Activated CD8-positive, alpha-beta memory T cell treated with anti-CD3 and anti-CD28 coated beads, Interleukin-2, amount 50 U/mL, for 4 hours (primary cell): ENCODE measurements around the gene ADA.
"Not testable (repeated sequence)": the region's sequence is repeated elsewhere in the genome, so short reads cannot be mapped to it uniquely, and the experiment has no call there.

Experiments
- DNase-seq: peaks from one replicate; pipeline ENCODE4 v3.0.0-alpha.2; 2020

The ADA gene

DNA sequence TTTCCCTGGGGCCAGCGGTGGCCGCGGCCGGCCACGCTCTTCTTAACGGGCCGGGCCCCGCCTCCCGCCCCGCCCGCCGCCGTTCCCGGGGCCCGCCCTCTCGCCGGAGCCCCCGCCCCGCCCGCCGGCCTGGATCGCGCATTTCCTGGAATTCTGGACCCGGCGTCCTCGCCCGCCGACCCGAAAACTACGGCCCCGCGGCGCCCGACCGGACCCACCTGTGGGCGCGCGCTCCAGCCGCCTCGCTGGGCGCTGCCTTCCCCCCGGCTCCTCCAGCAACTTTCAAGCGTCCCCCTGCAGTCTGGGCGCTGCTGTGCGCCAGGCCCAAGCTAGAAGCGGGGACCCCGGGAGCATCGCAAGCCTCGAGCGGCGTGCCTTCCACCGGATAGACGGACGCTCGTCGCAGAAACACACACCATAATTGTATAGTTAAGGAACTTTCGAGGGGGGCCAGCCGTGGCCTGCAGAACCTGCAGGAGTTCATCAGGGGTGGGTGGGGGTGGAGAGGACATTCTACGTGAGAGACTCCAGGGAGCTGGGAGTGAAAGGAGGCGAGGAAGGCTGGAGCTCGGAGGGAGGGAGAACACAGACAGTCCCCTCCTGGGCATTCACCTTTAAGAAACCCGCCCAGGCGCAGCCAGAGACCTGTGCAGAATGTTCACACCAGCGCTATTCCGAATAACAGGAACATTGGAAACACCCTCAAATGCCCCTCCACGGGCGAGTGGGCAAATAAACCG, at the start of gene ADA:
TSS of gene ADA (minus strand) at position 16 of the 740 bp plus-strand sequence. CDS start 92 bp downstream, outside the sequence.
- peak; percentile 49 for DNase-seq

DNA sequence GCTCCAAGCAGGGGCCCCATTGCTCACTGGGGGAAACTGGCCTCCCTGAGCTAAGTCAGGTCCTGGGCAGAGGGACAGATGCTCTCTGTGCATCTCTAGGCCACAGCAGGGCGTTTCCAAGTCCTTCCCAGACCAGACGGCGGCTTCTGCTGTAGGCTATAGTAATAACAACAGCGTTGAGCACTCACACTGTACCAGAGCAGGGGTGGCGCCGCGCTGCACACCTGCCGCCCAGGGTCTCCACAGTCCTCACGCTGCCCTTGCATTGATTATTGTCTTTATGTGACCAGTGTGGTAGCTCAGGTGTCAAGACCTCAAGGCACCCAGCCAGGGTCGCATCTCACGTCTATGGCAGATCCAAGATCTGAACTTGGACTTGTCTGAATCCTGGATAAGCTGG, 48.8 kb upstream of the ADA start:
- DNase-seq = no peak

DNA sequence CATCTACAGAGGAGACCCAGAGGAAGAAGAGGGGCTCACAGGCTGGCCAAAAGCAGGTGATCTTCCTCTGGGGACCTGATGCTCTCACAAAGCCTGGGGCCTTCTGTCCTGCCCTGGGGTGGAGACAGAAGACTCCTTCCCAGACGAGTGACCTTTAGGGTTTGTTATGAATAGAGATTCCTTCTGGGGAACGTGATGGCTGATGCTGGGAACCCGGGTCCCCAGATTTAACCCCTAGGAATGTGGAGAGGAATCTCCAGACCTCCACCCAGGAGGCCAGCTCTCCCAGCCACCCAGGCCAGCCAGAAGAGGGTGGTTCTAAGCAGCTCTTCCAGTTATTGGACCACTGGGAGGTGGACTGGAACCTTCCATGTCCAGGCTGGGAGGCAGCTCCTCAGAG, 46.9 kb upstream of the ADA start:
- no peak for DNase-seq

DNA sequence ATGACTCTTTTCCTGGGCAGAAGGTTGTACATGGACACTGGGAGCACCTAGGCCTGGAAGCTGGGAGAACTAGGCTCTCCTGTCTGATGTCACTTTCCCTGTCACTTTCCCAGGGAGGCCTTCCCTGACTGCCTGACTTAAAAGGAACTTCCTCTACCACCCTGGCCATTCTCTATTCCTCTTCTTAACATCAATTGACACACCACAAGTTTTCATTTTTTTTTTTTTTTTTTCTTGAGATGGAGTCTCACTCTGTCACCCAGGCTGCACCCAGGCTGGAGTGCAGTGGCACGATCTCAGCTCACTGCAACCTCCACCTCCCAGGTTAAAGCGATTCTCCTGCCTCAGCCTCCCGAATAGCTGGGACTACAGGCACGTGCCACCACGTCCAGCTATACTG, 45.5 kb upstream of the ADA start:
- not testable (repeated sequence) for DNase-seq

DNA sequence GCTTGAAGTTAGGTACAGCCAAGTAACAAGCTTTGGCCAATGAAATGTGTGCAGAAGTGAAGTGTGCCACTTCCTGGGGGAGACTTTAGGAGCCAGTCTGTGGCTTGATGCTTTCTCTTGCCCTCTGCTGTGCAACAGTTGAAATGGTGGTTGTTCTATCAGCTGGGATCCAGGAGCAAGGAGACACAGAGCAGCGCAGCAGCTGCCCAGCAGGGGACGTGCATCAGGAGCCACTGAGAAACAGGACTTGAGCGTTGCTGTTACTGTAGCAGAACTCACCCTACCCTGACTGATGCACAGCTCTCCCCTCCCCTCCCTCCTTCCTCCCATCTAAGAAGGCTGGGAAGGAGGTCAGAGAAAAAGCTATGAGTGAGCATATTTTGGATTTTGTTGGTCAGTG, 44.8 kb upstream of the ADA start:
- no peak for DNase-seq

DNA sequence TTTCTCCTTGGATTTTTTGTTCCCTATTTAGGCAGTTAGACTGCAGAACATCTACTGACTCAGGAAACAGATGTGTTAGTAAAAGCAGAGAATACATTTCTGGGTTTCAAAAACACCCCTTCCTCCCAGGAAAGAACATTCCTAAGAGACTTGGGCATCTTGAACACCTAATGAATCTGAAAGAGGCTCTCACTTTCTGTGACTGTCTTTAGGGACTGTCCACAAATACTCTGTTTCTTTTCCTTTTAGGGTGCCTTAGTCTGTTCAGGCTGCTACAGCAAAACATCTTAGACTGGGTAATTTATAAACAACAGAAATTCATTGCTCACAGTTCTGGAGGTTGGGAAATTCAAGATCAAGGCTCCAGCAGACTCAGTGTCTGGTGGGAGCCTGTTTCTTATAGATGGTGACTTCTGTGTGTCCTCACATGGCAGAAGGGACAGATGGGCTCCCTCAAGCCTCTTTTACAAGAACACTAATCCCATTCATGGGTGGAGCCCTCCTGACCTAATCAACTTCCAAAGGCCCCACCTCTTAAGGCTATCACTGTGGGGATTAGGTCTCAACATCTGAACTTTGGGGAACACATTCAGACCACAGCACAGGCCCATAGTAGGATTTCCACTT, 44.3 kb upstream of the ADA start:
- DNase-seq = no peak

DNA sequence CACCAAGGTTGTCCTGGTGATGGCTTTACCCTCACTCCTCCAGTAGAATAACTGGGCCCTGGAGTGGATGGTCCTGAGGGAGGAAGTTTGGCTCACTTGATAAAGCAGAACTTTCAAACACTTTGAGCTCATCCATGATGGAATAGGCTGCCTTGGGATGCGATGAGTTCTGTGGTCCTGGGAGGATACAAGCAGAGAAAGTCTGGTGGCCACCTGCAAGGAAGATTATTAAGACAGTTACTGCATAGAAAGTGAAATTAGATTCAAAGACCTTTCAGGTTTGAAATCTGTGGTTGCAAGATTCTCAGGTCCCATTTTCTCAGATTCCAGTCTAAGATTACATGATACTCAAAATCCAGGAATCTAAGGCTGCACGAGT, 43.8 kb upstream of the ADA start:
- DNase-seq = no peak

DNA sequence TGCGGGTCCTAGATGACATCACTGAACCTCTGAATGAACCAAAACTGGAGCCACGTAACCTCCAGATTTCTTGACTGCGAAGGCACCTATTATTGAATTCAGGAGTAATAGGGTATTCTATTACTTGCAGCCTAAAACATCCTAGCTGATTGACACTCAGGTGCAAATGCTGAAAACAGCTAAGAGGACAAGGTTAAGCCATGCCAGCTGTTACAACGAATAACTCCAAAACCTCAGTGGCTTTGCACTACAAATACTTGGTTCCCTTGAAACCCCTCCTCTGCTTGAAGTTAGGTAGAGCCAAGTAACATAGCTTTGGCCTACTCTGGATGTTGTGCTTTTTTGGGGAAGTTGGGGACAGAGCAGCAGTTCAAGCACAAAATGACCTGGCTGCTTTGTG, 42.7 kb upstream of the ADA start:
- no peak for DNase-seq

DNA sequence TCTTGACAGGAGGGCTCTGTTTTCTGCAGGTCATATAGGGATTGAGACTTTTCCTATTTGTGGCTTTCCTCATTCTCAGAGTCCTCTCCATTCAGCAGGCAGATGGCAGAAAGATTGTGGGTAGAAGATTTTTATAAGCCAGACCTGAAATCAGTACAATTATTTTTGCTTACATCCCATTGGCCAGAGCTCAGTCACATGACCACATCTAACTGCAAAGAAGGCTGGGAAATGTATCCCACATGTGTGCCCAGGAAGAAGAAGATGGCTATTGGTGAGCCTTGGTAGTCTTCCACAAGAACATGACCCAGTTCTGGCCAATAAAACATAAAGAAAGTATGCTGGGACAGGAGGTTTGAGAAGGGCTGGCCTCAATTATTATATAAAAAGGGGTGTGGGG, 42.1 kb upstream of the ADA start:
- DNase-seq = no peak

DNA sequence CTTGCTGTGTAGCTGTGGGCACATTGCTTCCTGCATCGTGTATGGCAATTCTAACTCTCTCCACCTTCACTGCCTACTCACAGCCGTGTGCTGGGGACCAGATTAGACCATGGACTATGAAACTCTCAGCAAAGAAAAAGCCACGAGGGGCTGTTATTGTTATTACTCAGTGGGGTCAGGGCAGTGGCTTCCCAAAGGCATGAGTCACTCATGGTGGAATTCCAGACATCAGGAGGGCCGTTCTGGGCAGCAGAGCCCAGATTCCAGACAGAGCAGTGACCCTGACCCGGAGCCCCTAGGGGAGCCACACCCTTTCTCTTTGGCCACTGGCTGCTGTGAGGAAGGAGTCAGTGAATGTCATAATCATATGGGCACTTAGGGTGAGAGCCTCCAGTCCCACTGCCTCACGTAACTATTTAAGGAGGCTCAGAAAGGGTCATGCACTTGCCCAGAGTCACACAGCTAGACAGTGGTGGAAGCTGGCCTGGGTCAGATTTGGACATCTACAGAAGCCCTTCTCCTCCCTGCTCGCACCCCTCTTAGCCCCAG, 41.5 kb upstream of the ADA start:
- no peak for DNase-seq

DNA sequence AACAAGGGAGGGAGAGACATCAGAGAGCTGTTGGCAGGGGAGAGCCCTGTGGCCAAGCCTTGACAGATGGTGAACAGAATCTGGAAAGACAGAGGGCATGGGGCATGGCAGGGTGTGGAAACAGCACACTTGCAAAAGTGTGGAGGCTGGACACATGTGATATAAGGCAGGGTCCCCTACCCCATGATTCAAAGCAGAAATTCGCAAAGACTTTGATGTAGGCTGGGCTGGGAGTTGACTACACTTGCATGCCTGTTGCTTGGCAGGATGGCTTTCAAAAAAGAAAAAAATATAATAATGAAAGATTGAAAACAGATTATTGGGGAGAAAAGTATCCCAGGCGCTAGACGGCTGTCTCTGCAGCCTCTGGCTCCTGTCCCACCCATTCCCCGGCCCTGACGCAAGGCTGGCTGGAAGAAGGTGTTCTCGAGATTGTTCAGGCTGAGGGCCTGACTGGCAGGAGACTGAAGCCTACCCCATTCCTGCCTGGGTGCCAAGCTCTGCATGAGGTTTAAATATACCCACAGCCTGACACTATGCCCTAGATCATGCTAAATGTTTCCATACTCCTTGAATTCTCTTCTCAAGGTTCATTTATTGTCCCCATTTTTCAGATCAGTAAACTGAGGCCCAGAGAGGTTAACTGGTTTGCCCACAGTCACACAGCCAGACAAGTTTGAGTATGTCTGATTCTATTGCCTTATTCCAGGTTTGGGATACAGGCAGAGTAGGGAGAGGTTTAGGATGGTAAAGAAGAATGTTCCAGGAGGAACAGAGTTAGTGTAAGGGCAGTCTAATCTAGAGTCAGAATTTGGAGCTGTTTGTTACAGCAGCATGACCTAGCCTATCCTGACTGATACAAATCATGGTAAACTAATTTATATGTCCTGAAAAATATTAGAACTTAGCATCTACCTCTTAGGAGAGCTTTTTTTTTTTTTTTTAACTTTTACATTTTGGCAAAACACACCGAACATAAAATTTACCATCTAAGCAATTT, 40.2 kb upstream of the ADA start:
- DNase-seq = no peak

DNA sequence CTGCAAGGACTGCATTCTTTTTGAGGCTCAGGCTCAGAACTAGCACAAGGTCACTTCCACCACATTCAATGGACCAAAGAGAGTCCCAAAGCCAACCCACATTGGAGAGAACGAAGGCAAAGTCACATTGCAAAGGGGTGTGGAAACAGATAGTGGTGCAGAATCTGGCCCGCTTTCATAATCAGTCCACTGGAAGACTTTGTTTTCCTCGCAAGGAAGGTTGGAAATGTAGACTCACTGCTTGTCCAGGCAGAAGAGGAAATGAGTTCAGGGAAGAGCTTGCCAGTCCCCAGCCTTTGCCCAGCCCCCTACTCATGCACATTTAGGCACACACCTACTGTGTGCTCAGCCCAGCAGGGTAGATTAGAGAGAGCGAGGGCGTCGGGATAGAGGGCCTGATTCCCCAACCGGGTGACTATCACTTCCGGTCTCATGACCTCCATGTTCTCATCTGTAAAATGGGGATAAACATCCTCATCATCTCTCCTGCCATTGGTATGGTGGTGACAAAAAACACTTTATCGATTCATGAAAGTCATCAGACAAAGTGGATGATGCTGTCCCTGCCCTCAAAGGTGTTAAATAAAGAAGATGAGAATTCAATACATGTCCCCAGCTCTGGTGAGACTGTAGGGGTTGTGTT, 39.4 kb upstream of the ADA start:
- no peak for DNase-seq

DNA sequence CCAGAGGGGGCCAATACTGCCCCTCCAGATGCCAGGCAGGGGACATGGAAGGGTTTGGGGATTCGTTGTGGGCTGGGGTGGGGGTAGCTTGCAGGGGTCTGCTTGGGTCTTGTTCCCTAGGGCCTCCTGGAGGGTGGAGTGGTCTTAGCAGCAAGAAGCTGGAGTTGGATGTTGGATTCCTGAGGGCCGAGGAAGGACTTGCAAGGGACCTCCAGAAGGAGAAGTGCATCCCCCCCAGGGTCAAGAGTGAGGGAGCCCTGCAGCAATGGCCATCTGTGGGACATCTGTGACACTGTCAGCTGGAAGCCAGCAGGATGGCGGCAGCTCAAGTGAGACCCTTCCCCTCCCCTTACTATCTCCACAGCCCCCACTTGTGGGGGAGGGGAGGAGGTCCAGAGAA, 38.3 kb upstream of the ADA start:
- DNase-seq = no peak

DNA sequence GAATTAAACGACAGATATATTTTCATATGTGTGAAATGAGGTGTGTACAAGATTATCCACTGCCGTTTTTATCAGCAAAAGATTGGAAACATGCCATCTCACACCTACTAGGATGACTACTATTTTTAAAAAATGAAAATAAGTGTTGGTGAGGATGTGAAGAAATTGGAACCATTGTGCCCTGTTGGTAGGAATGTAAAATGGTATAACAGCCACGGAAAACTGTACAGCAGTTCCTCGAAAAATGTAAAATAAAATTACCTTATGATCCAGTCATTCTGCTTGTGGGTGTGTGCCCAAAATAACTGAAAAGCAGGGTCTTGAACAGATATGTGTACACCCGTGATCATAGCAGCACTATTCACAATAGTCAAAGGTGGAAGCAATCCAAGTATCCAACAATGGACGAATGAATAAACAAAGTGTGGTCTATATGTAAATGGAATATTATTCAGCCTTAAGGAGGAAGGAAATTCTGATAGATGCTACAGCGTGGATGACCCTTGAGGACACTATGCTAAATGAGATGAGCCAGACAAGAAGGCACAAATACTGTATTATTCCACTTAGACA, 36.6 kb upstream of the ADA start:
- DNase-seq = no peak

DNA sequence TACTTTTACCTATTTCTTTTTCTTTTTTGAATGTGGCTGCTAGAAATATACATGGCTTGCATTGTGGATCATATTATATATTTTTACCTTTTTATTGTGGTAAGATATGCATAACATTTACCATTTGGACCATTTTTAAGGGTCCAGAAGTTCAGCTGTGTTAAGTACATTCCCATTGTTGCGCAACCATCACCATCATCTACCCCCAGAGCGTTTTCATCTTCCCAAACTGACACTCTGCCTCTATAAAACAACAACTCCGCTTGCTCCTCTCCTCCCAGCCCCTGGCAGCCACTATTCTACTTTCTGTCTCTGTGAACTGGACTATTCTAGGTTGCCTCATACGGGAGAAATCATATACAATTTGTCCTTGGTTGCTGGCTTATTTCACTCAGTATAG, 35.4 kb upstream of the ADA start:
- DNase-seq = no peak

DNA sequence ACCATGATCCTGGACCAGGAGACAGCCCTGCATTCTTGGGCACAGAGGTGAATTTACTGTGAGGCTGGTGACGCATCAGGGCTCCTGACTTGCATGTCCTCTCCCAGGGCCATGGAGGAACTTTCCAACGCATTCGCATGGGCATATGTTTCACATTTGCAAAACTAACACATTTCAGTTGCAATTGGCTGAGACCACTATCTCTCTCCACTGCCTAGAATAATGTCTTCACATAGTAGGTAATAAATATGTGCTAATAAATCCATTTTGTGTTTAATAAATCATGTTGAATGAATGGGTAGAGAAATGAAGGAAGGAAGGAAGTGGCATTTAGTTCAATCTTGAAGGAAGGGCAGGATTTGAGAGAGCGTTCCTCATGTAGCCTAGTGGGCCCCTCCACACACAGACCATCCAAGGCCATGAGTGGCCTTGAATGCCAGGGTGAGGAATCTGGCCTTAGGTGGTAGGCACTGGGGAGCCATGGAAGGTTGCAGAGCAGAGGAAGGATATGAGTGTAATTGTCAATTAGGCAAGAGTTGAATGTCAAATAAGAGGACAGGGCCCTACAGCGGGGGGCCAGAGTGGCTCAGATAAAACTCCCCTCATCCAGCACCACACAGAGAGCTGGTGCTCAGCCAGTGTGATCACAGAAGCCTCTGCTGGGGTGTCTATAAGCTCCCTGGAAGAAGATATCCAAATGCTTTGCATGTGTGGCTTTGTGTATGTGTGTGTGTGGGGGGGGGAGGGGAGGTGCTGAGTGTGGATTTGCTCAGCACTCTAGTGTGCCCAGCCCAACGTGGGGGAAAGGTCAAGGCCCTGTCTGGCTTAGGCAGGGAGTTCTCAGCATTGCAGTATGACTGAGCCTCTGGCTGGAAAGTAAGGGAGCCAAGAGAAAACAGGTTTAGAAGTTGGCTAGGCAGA, 32.8 kb upstream of the ADA start:
- no peak for DNase-seq

DNA sequence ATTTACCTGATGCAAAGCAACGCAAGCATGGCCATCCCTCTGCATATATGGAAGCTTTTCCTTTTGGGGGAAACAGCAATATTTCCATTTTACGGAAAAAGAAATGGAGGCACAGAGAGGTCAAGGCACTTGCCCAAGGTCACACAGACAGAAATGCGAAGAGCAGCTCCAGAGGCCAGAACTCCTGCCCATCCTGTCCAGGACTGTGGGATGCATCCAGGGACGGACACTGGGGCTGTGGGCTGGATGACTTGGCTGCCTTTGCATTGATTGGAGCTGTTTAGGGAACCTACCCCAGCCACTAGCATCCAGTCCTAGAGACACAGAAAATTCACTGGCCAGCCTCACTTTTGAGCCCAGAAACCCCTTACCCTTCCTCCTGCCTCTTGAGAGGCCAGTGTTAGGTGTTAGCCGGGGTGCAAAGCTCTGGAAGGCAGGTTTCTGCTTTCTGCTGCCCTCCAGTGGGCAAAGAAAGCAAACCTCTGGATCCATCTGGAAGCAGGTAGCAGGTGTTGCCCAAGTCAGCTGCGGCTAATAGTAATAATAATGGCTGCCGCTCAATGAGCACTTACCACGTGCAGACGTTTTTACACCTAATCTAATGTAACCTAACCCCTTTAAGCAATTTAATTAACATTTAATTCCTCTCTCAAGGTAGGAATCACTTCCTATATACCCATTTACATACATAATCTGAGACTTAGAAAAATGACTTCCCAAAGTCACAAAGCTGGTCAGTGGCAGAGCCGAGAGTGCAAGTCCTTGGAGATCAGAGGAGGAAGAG, 32.0 kb upstream of the ADA start:
- DNase-seq = peak; percentile 64

DNA sequence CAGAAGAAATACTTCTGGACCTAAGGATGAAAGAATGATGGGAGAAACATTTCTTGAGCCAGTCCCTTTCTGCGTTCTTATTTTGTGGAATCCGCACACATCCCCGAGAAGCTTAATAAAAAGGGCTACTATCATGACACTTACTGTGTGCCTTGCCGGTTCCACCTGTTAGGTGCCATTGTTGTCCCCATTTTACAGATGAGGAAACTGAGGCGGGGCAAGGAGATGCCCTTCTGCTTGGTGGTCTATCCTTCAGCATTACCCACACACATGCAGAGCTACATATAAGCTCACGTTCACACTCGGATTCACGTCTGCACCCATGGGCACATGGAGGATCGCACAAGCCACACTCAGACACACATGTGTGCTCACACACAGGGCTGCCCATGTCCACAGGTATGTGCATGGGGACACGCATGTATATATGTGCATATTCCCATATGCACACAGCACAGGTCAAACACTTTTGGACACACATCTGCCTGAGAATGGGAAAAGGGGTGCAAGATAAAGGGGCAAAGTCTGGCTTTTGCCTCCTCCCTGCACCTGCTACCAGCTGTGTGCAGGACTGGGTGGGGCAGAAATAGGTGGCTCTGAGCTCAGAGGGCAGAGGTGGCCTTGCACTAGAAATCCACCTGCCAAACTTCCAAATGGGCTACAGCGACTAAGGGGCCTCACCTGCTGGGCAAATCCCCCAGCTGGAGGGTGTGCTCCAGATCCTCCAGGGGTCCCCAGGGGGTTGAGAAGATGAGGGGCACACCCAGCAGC, 30.5 kb upstream of the ADA start:
- DNase-seq = no peak

DNA sequence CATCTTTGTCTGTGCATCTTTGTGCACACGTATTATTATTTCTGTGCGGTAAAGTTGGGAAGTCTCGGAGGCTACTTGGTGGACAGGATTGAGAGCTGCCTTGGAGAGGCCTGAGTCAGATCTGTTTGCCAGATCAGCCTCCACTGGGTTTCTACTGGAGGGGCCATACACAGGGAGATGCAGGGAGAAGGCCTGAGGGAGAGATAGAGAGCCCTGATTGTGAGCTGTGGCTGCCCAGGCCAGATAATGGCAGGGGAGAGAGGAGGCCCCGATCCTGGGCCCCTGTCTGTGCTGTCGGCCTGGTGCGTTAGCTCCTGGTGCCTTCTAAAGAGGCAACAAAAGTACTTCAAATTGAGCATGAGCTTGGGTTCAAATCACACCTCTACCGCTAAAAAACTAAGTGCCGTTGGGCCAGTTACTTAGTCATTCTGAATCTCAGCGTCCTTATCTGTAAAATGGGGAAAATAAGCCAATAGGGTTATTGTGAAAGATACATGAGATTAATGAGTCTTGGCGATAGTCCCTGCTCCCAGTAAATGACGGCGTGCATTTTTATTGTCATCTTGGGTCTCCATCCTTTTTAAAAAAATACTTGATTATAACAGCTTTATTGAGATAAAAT, 27.6 kb upstream of the ADA start:
- no peak for DNase-seq
